ENCODE measurements around the gene NLRP3. TPM values are rescaled to one million over a fixed set of nuclear protein-coding genes. Genes with fewer than 3 reads are reported as not detected.
A peak's percentile ranks its signal among the peaks of the same experiment; 100 is the strongest.
"Not testable (repeated sequence)": the region's sequence is repeated elsewhere in the genome, so short reads cannot be mapped to it uniquely, and the experiment has no call there.

NLRP3 gene
- total RNA-seq, 2 experiments from 2014 or later, result 0.20 TPM; not detected in 1

DNA sequence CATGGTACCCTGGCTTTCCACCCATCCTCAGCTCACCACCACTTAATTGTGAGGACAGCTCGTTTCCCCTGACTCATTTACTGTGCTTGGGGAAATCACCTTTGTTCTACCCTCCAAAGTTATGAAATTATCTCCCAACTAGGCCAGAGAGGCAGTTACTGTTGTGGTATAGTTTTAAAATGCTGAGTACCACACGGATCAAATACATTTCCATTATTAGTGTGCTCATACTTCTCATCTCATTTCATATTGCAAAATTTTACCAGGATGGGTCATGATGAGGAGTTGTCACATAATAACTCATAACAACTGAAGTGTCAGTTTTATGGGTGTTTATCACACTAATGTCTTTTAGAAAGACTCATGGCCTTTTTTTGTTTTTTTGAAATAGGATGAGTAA is 51.2 kb downstream of the NLRP3 start:
- Mint-ChIP-seq H3K27me3 (ENCODE audit: low read depth) (peaks cover 5% of the 10 kb centered on the region), H3K4me1 (ENCODE audit: low read depth) (no peaks in the 10 kb centered on the region), H3K9me3 (no peaks in the 10 kb centered on the region), H3K27ac (no peak overlapping the region), H3K36me3 (ENCODE audit: low read depth) (no peaks in the 10 kb centered on the region), H3K4me3 (no peak overlapping the region)
- CTCF ChIA-PET, result no interaction called here
- no peak for DNase-seq
- intact Hi-C loops (cut with micrococcal nuclease), result no loop called here

DNA sequence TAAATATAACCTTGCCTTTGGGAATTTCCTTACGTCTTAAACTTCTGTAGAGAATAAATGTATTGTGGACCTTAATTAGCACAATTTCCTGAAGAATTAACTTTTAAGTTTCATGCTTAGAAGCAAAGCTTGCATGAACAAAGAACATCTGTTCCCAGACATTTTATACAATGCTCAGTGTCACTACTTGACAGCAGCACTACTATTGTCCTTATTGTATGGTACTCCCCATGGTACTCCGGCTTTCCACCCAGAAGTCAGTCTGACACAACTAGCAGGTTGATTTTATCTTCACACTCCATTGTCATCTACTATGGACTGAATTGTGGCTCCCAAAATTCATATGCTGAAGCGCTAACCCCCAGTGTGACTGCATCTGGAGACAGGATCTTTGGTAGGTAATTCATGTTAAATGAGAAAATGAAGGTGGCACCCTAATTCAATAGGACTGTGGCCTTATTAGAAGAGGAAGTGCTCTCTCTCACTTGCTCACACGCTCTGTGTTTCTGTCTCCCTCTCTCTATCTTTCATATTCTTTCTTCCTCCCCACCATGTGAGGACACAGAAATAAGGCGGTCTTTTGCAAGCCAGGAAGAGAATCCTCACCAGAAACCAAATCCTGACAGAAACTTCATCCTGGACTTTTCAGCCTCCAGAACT is 52.6 kb downstream of the NLRP3 start:
- no peak overlapping the region for H3K27ac Mint-ChIP-seq
- CTCF ChIA-PET, result no interaction called here
- H3K9me3 Mint-ChIP-seq, result no peaks in the 10 kb centered on the region
- H3K4me3 Mint-ChIP-seq, result no peak overlapping the region
- H3K36me3 Mint-ChIP-seq (ENCODE audit: low read depth), result no peaks in the 10 kb centered on the region
- peaks cover 4% of the 10 kb centered on the region for H3K27me3 Mint-ChIP-seq (ENCODE audit: low read depth)
- intact Hi-C loops (cut with micrococcal nuclease), result no loop called here
- no peaks in the 10 kb centered on the region for H3K4me1 Mint-ChIP-seq (ENCODE audit: low read depth)
- no peak for DNase-seq

DNA sequence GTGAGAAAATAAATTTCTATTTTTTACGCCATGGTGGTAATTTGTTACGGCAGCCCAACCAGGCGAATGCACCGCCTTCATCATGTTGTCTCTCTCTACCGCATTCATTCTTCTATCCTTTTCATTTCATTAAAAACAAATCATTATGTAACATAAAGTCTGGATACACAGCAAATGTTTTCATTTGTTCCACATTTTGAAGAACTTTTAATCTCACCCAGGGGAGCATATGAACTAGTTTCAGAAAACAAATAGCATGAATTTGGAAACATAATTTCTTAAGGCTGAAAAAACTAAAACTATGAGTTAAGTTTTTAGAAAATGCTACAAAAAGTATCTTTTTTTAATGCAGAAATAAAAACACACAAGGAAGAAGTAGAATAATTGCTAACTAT is 53.2 kb downstream of the NLRP3 start:
- Mint-ChIP-seq H3K27ac (no peak overlapping the region), H3K4me1 (ENCODE audit: low read depth) (no peaks in the 10 kb centered on the region), H3K36me3 (ENCODE audit: low read depth) (no peaks in the 10 kb centered on the region), H3K4me3 (no peak overlapping the region), H3K9me3 (no peaks in the 10 kb centered on the region), H3K27me3 (ENCODE audit: low read depth) (no peaks in the 10 kb centered on the region)
- CTCF ChIA-PET, result no interaction called here
- intact Hi-C loops (cut with micrococcal nuclease), result no loop called here
- no peak for DNase-seq

DNA sequence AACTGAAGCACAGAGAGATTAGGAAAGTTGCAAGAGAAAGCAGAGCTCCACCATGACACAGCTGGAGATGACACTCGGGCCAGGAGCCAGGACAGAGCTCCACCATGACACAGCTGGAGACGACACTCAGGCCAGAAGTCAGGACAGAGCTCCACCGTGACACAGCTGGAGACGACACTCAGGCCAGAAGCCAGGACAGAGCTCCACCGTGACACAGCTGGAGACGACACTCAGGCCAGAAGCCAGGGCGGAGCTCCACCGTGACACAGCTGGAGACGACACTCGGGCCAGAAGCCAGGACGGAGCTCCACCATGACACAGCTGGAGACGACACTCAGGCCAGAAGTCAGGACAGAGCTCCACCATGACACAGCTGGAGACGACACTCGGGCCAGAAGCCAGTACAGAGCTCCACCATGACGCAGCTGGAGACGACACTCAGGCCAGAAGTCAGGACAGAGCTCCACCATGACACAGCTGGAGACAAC is 55.0 kb downstream of the NLRP3 start:
- H3K4me1 Mint-ChIP-seq (ENCODE audit: low read depth); H3K4me3 Mint-ChIP-seq; H3K9me3 Mint-ChIP-seq; H3K27ac Mint-ChIP-seq; H3K27me3 Mint-ChIP-seq (ENCODE audit: low read depth); H3K36me3 Mint-ChIP-seq (ENCODE audit: low read depth); DNase-seq; intact Hi-C loops (cut with micrococcal nuclease): not testable (repeated sequence)
- CTCF ChIA-PET, result interaction anchor here (1.3 to 1.6 kb wide), 2 partner anchors 16 to 99 kb away, joined by 4 to 5 read pairs; no protein-coding TSS in a partner anchor

DNA sequence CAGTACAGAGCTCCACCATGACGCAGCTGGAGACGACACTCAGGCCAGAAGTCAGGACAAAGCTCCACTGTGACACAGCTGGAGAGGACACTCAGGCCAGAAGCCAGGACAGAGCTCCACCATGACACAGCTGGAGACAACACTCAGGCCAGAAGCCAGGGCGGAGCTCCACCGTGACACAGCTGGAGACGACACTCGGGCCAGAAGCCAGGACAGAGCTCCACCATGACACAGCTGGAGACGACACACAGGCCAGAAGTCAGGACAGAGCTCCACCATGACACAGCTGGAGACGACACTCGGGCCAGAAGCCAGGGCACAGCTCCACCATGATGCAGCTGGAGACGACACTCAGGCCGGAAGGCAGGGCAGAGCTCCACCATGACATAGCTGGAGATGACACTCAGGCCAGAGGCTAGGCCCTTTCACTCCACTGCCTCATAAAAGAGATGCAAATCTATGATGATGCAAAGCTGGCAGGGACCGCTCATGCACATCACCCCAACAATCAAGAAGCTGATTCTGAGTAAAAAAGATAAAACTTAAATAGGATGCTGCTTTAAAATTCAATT is 55.6 kb downstream of the NLRP3 start:
- no peak for DNase-seq
- H3K27me3 Mint-ChIP-seq (ENCODE audit: low read depth), result no peaks in the 10 kb centered on the region
- H3K4me1 Mint-ChIP-seq (ENCODE audit: low read depth), result no peaks in the 10 kb centered on the region
- H3K36me3 Mint-ChIP-seq (ENCODE audit: low read depth), result peaks cover 2% of the 10 kb centered on the region
- CTCF ChIA-PET, result interaction anchor here (1.3 to 1.6 kb wide), 2 partner anchors 15 to 99 kb away, joined by 4 to 5 read pairs; no protein-coding TSS in a partner anchor
- H3K27ac Mint-ChIP-seq, result no peak overlapping the region
- H3K9me3 Mint-ChIP-seq, result no peaks in the 10 kb centered on the region
- intact Hi-C loops (cut with micrococcal nuclease), result no loop called here
- H3K4me3 Mint-ChIP-seq, result no peak overlapping the region

DNA sequence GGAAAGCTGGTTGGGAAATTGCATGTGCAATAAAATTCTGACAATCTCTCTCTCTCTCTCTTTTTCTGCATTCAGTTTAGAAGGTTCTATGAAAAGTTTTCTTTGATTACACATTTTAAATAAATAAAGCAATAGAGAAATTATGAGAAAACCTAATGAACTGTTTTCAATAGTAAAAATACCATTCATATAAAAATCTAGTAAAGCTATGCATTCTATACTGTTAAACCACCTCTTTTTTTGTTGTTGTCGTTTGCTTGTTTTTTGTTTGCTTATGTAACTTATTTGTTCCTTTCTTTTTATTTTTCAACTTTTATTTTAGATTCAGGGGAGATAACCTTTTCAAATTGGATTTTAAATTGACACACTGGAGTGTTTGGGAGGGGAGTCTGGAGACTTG is 56.1 kb downstream of the NLRP3 start:
- Mint-ChIP-seq H3K4me1 (ENCODE audit: low read depth) (no peaks in the 10 kb centered on the region), H3K27ac (no peak overlapping the region), H3K4me3 (no peak overlapping the region), H3K36me3 (ENCODE audit: low read depth) (peaks cover 2% of the 10 kb centered on the region), H3K27me3 (ENCODE audit: low read depth) (no peaks in the 10 kb centered on the region), H3K9me3 (no peaks in the 10 kb centered on the region)
- intact Hi-C loops (cut with micrococcal nuclease), result no loop called here
- DNase-seq, result no peak
- CTCF ChIA-PET, result interaction anchor here (1.3 to 1.6 kb wide), 2 partner anchors 15 to 100 kb away, joined by 4 to 5 read pairs; no protein-coding TSS in a partner anchor

DNA sequence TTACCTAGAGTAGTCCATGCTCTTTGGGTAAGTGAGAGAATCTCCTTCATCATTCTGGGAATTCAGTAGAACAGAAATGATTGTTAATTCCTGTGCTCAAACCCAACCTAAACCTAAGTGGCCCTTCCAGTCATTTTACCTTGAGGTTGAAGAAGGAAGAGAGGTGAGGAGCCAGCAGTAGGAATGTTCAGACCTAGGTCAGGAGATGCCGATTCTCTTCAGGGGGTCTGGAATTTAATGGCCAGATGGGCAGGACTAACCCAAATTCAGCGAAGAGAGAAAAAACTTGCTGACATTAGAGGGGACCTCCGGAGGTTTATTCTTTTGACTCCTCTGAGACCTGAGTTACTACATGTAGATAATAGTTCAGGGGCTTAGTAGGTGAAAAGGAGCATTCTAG is 58.4 kb downstream of the NLRP3 start:
- H3K36me3 Mint-ChIP-seq (ENCODE audit: low read depth), result peaks cover 2% of the 10 kb centered on the region
- H3K27ac Mint-ChIP-seq, result no peak overlapping the region
- H3K4me1 Mint-ChIP-seq (ENCODE audit: low read depth), result no peaks in the 10 kb centered on the region
- H3K27me3 Mint-ChIP-seq (ENCODE audit: low read depth), result no peaks in the 10 kb centered on the region
- H3K9me3 Mint-ChIP-seq, result no peaks in the 10 kb centered on the region
- H3K4me3 Mint-ChIP-seq, result no peak overlapping the region
- CTCF ChIA-PET, result no interaction called here
- intact Hi-C loops (cut with micrococcal nuclease), result no loop called here
- DNase-seq, result no peak

DNA sequence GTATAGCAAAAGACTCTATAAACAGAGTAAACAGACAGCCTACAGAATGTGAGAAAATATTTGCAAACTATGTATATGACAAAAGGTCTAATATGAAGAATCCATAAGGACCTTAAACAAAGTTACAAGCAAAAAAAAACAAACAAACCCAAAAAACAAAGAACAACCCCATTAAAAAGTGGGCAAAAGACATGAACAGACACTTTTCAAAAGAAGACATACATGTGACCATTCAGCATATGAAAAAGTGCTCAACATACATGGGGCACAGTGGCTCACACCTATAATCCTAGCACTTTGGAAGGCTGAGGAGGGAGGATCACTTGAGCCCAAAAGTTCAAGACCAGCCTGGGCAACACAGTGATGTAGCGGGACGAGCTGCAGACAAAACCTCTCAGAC is 59.8 kb downstream of the NLRP3 start:
- Mint-ChIP-seq H3K27ac (no peak overlapping the region), H3K4me3 (no peak overlapping the region), H3K36me3 (ENCODE audit: low read depth) (peaks cover 2% of the 10 kb centered on the region), H3K27me3 (ENCODE audit: low read depth) (no peaks in the 10 kb centered on the region), H3K9me3 (no peaks in the 10 kb centered on the region), H3K4me1 (ENCODE audit: low read depth) (no peaks in the 10 kb centered on the region)
- DNase-seq, result no peak
- CTCF ChIA-PET, result interaction anchor here (1.1 kb wide), 1 partner anchor 74 kb away, joined by 3 read pairs; no protein-coding TSS in a partner anchor
- intact Hi-C loops (cut with micrococcal nuclease), result no loop called here

DNA sequence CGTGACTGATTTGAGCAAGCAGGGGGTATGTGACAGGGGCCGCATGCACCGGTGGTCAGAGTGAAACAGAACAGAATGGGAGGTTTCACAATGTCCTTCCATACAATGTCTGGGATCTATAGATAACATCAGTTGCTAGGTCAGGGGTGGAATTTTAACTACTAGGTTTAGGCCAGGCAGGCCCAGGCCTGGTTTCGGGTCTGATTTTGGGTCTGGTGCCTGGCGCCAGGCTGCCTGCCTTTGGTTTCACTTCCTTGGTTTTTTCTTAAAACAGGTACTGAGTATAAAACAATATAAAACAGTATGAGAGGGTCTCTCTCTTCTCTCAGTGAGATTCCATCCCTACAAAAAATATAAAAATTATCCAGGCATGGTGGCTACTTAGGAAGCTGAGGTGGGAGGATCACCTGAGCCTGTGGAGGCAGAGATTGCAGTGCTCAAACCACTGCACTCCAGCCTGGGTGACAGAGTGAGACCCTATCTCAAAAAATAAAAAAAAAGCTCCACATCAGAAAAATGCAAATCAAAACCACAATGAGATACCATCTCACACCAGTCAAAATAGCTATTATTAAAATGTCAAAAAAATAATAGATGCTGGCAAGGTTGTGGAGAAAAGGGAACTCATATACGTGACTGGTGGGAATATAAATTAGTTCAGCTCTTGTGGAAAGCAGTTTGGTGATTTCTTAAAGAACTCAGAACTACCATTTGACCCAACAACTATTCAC is 60.5 kb downstream of the NLRP3 start:
- H3K9me3 Mint-ChIP-seq; H3K4me3 Mint-ChIP-seq; intact Hi-C loops (cut with micrococcal nuclease); H3K36me3 Mint-ChIP-seq (ENCODE audit: low read depth); DNase-seq; H3K27ac Mint-ChIP-seq; H3K4me1 Mint-ChIP-seq (ENCODE audit: low read depth); H3K27me3 Mint-ChIP-seq (ENCODE audit: low read depth): not testable (repeated sequence)
- CTCF ChIA-PET, result interaction anchor here (1.1 kb wide), 2 partner anchors 74 to 86 kb away, joined by 3 read pairs; no protein-coding TSS in a partner anchor

DNA sequence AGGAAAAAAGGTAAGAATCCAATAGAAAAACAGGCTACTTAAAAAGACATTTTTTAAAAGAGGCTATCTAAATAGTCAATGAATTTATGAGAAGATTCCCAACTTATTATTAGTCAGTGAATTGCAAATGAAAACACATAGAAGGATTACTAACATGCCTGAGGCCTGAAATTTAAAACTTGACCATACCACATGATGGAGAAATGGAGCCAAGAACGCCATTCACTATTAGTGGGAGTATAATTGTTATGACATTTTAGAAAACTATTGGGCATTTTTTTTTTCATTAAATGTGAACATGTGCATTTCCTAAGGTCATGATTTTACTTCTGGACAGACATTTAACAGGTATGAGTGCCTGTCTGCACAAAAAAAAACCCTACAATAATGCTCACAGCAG is 66.8 kb downstream of the NLRP3 start:
- no peaks in the 10 kb centered on the region for H3K27me3 Mint-ChIP-seq (ENCODE audit: low read depth)
- H3K4me1 Mint-ChIP-seq (ENCODE audit: low read depth), result no peaks in the 10 kb centered on the region
- CTCF ChIA-PET, result no interaction called here
- intact Hi-C loops (cut with micrococcal nuclease), result no loop called here
- no peak for DNase-seq
- no peaks in the 10 kb centered on the region for H3K36me3 Mint-ChIP-seq (ENCODE audit: low read depth)
- no peak overlapping the region for H3K4me3 Mint-ChIP-seq
- H3K27ac Mint-ChIP-seq, result no peak overlapping the region
- H3K9me3 Mint-ChIP-seq, result no peaks in the 10 kb centered on the region

DNA sequence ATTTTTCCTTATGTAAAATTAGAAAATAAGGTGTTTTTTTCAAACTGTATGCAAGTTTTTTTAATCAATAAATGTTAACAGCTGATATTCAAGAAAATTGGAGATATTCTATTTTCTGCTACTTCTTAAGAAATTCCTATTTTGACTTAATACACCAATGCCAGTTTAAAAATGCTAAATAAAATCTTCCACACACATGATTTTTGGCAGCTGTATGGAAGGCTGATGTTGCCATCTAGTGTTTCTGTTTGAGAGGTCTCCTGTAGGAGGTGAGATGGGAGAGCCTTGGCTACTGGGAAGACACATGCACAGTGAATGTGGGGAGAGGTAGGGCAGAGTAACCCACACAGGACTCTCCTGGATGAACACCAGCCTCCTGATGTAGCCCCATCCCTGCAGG is 71.1 kb downstream of the NLRP3 start:
- Mint-ChIP-seq H3K4me3 (no peak overlapping the region), H3K27me3 (ENCODE audit: low read depth) (peaks cover 5% of the 10 kb centered on the region), H3K27ac (no peak overlapping the region), H3K9me3 (no peaks in the 10 kb centered on the region), H3K4me1 (ENCODE audit: low read depth) (no peaks in the 10 kb centered on the region), H3K36me3 (ENCODE audit: low read depth) (no peaks in the 10 kb centered on the region)
- DNase-seq, result peak; percentile 37
- intact Hi-C loops (cut with micrococcal nuclease), result loop anchor here (1.0 kb wide), 2 partner anchors 97 to 115 kb away; no protein-coding TSS in a partner anchor
- CTCF ChIA-PET, result interaction anchor here (0.6 to 6.4 kb wide), 7 partner anchors 16 to 485 kb away, joined by 3 to 80 read pairs (median 4); no protein-coding TSS in a partner anchor

DNA sequence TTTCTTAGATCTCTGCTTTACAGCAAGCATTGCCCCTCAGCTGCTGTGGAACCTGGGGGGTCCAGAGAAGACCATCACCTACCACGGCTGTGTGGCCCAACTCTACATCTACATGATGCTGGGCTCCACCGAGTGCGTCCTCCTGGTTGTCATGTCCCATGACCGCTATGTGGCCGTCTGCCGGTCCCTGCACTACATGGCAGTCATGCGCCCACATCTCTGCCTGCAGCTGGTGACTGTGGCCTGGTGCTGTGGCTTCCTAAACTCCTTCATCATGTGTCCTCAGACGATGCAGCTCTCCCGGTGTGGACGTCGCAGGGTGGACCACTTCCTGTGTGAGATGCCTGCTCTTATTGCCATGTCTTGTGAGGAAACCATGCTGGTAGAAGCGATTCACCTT is 75.4 kb downstream of the NLRP3 start:
- Mint-ChIP-seq H3K9me3 (no peaks in the 10 kb centered on the region), H3K27ac (no peak overlapping the region), H3K4me3 (no peak overlapping the region), H3K4me1 (ENCODE audit: low read depth) (no peaks in the 10 kb centered on the region), H3K36me3 (ENCODE audit: low read depth) (no peaks in the 10 kb centered on the region), H3K27me3 (ENCODE audit: low read depth) (peaks cover 17% of the 10 kb centered on the region)
- DNase-seq, result no peak
- intact Hi-C loops (cut with micrococcal nuclease), result no loop called here
- CTCF ChIA-PET, result interaction anchor here (1.1 kb wide), 1 partner anchor 119 kb away, joined by 4 read pairs; no protein-coding TSS in a partner anchor
